ENCODE results near the gene CACUL1.
"Not testable (repeated sequence)": the region's sequence is repeated elsewhere in the genome, so short reads cannot be mapped to it uniquely, and the experiment has no call there.

Gene CACUL1

DNA sequence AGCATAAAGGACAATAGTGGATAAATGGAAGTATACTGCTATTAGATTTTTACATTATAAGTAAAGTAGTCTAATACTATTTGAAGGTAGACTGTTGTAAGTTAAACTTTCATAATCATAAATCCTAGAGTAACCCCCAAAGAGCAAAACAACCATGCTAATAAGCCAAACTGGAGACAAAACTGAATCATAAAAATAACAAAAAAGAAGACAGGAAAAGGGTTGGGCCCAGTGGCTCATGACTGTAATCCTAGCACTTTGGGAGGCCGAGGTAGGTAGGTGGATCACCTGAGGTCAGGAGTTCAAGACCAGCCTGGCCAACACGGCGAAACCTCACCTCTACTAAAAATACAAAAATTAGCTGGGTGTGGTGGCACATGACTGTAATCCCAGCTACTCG is 9.7 kb downstream of the CACUL1 start:
- H3K4me3 ChIP-seq (replicated peaks in 1 of 2; ENCODE audit: low read depth in 2 of 2, low read length in 2 of 2), result no peak overlapping the region
- peak in 1 of 2 donors; percentile 53 for DNase-seq (ENCODE audit: low read depth in 2 of 2)
- TF ChIP-seq, protein P1, sequence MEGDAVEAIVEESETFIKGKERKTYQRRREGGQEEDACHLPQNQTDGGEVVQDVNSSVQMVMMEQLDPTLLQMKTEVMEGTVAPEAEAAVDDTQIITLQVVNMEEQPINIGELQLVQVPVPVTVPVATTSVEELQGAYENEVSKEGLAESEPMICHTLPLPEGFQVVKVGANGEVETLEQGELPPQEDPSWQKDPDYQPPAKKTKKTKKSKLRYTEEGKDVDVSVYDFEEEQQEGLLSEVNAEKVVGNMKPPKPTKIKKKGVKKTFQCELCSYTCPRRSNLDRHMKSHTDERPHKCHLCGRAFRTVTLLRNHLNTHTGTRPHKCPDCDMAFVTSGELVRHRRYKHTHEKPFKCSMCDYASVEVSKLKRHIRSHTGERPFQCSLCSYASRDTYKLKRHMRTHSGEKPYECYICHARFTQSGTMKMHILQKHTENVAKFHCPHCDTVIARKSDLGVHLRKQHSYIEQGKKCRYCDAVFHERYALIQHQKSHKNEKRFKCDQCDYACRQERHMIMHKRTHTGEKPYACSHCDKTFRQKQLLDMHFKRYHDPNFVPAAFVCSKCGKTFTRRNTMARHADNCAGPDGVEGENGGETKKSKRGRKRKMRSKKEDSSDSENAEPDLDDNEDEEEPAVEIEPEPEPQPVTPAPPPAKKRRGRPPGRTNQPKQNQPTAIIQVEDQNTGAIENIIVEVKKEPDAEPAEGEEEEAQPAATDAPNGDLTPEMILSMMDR (IDR thresholded peaks at IDR 0.05; ENCODE audit: low read depth, low read length), result no peak

DNA sequence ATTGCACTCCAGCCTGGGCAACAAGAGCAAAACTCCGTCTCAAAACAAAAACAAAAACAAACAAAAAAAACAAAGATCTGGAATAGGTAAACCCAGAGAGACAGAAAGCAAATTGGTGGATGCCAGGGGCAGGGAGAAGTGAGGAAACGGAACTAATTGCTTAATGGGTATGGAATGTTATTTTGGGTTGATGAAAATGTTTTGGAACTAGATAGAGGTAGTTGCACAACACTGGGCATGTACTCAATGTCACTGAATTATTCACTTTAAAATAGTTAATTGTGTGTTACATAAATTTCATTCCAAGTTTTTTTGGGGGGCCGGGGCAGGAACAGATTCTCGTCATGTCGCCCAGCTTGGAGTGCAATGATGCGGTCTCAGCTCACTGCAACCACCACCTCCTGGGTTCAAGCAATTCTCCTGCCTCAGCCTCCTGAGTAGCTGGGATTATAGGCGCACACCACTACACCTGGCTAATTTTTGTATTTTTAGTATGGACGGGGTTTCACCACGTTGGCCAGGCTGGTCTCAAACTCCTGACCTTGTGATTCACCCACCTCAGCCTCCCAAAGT is 10.3 kb downstream of the CACUL1 start:
- DNase-seq (ENCODE audit: low read depth in 2 of 2), result peak; percentile 54 to 64
- H3K4me3 ChIP-seq (replicated peaks in 1 of 2; ENCODE audit: low read depth in 2 of 2, low read length in 2 of 2), result not testable (repeated sequence)

DNA sequence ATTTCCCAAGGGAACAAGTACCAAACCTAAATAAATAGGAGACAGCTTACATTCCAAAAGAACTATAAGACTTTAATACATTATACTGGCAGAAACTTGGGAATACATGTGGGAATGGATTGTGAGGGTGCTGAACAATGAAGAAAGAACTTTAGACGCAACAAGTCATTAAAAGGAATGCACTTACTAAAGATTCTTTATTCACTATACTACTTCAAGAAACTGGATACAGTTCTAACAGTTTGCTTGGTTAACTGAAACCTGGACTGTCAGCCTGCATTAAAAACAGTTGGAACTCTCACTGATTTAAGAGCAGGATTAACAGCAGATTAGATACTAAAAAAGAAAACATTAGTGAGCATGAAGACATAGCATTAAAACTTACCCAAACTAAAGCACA is 12.0 kb downstream of the CACUL1 start:
- no peak overlapping the region for H3K4me3 ChIP-seq (replicated peaks in 1 of 2; ENCODE audit: low read depth in 2 of 2, low read length in 2 of 2)
- DNase-seq (ENCODE audit: low read depth in 2 of 2), result peak in 1 of 2 donors; percentile 45
- TF ChIP-seq, protein P1 (IDR thresholded peaks at IDR 0.05; ENCODE audit: low read depth, low read length), result no peak

DNA sequence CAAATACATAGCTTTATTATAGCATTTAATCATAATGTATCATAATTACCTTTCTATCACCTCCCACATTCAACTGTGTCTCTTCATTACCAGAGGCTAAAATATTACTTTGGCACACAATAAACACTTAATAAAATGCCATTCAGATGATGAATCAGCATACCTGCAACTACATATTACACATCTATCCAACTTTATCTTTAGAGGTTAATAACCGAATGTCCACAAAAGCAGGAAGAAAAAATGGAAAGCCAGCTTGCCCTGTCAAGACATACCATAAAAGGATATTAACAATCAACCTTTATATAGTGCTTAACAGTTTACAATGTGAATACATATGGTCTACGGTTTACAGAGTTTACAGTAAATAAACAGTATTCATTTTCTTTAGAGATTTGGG is 12.7 kb downstream of the CACUL1 start:
- no peak for DNase-seq (ENCODE audit: low read depth in 2 of 2)
- no peak overlapping the region for H3K4me3 ChIP-seq (replicated peaks in 1 of 2; ENCODE audit: low read depth in 2 of 2, low read length in 2 of 2)
- TF ChIP-seq, protein P1 (IDR thresholded peaks at IDR 0.05; ENCODE audit: low read depth, low read length), result no peak

DNA sequence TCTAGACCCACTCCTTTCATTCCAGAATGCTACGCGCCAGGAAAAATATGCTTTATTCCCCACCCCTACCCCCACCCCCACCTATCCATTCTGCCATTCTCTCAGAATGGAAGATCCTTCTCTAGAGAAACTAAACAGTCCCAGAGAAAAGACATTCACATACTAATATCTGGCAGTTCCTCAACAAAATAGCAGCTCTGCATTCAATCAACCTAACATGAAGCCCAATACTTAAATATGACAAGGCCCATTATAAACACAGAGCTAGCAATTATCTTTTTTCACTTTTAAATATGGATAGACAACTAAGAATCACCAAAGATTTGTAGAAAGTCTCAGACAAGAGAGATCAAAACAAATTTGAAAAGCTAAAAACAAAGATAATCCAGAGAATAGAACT is 16.4 kb downstream of the CACUL1 start:
- H3K4me3 ChIP-seq (replicated peaks in 1 of 2; ENCODE audit: low read depth in 2 of 2, low read length in 2 of 2), result no peak overlapping the region
- TF ChIP-seq, protein P1 (IDR thresholded peaks at IDR 0.05; ENCODE audit: low read depth, low read length), result no peak
- DNase-seq (ENCODE audit: low read depth in 2 of 2), result no peak

DNA sequence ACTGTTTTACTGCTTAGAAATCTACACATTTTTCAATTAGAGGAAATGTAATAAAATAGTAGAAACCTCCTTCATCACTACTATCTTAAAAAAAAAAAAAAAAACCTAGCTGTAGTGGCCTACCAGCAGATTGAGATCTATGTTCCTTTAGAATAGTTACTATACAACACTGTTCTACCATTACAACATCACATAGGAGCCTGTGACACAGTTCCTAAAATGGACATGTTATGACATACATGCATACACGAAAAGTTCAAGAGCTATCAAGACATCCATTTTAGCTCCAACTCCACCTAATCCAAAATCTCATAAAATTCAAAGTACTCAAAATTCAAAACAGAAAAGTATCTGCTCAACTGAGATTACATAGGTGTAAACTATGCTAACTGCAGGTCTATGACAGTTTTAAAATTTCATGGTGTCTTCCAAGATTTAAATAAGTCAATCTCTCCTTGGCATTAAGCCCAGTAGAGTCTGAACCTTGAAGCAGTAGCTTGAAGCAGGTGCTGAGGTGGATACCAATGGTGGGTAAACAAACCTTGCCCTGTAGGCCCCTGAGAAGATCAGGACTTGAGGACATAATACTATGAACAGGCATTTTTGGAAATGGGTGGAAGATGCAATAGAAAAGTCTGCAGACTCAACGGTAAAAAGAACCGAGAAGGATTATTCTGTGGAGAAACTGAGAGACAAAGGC is 17.0 kb downstream of the CACUL1 start:
- TF ChIP-seq, protein P1 (IDR thresholded peaks at IDR 0.05; ENCODE audit: low read depth, low read length), result no peak
- DNase-seq (ENCODE audit: low read depth in 2 of 2), result no peak
- no peak overlapping the region for H3K4me3 ChIP-seq (replicated peaks in 1 of 2; ENCODE audit: low read depth in 2 of 2, low read length in 2 of 2)

DNA sequence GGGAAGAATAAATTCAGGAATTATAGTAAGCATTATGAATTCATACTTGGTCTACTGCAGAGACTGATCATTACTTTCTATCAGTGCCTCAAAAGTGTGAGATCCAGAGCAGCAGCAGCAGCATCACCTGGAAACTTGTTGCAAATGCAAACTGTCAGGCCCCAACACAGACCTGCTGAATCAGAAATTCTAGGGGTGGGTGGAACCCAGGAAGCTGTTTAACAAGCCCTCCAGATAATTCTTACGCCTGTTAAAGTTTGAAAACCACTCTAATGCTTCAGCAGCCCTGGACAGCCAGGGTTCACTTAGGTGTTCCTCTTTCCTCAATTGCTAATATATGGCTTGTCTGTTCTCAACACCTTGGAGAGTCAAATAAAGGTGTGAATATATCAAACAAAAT is 19.5 kb downstream of the CACUL1 start:
- no peak for DNase-seq (ENCODE audit: low read depth in 2 of 2)
- TF ChIP-seq, protein P1 (IDR thresholded peaks at IDR 0.05; ENCODE audit: low read depth, low read length), result no peak
- H3K4me3 ChIP-seq (replicated peaks in 1 of 2; ENCODE audit: low read depth in 2 of 2, low read length in 2 of 2), result no peak overlapping the region

Measured in cardiac fibroblast (primary cell).